Mammary epithelial cell (primary cell): ENCODE measurements around the gene ARHGEF3.

Source experiments
- CTCF ChIP-seq, 2 donors: IDR thresholded peaks in 1 of 2; conservative IDR thresholded peaks in 1 of 2; 2 replicates each; pipeline ENCODE4 v1.5.1; 2011 to 2012; ENCODE audit warnings: inconsistent platforms in 2 of 2, low read length in 2 of 2, mild to moderate bottlenecking in 2 of 2, control low read depth in 1 of 2, low read depth in 1 of 2; ENCODE audit not compliant: insufficient read depth in 1 of 2; ENCODE audit errors: extremely low read depth in 1 of 2
- EZH2 ChIP-seq: IDR thresholded peaks from 2 replicates; pipeline ENCODE4 v1.6.1; 2012; ENCODE audit warnings: low read length, inconsistent platforms, borderline replicate concordance

- TF ChIP-seq CTCF (conservative IDR thresholded peaks at IDR 0.05 in 1 of 2, IDR thresholded peaks at IDR 0.05 in 1 of 2; ENCODE audit: extremely low read depth in 1 of 2, insufficient read depth in 1 of 2, low read depth in 1 of 2, low read length in 2 of 2) (no peak), EZH2 (no peak)
Observed at GRCh38 chr3:56831572-56831971, 29.8 kb upstream of the ARHGEF3 start.
